HG03159 (cell line): ENCODE results near the gene BLOC1S4.
"Not testable (repeated sequence)": the region's sequence is repeated elsewhere in the genome, so short reads cannot be mapped to it uniquely, and the experiment has no call there.

Source experiments
- ATAC-seq: cut with Tn5 transposase; IDR thresholded peaks from one replicate; pipeline ENCODE4 v1.9.1; 2021; ENCODE audit warnings: mild to moderate bottlenecking, moderate library complexity; ENCODE audit not compliant: unreplicated experiment

The BLOC1S4 gene

GRCh38 chr4:6734165-6734786 is 18.3 kb downstream of the BLOC1S4 start:
- ATAC-seq: no peak

GRCh38 chr4:6739920-6740319 is 23.9 kb downstream of the BLOC1S4 start:
- no peak for ATAC-seq

- ATAC-seq: no peak
Measured at GRCh38 chr4:6740347-6740746, 24.4 kb downstream of the BLOC1S4 start.

DNA sequence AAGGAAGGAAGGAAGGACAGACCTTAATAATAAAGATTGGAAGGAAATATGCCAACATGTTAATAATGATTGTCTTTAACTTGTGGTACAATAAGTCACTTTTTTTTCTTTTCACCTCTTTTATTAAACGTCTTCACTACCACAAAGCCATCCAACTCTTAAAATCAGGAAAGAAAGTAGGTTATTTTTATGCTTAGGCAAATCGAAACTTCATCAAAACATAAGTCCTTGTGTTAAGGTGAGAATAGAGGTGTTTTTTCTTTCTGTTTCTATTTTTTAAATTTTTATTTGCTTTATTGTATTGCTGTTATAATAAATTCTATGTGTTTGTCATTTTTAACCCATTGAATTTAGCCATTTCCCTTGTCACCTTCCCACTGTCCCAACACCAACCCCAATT is 26.5 kb downstream of the BLOC1S4 start:
- ATAC-seq: no peak

- ATAC-seq: no peak
Measured at GRCh38 chr4:6742989-6743388, 27.0 kb downstream of the BLOC1S4 start.

- ATAC-seq: no peak
Measured at GRCh38 chr4:6746721-6747293, 30.8 kb downstream of the BLOC1S4 start.

DNA sequence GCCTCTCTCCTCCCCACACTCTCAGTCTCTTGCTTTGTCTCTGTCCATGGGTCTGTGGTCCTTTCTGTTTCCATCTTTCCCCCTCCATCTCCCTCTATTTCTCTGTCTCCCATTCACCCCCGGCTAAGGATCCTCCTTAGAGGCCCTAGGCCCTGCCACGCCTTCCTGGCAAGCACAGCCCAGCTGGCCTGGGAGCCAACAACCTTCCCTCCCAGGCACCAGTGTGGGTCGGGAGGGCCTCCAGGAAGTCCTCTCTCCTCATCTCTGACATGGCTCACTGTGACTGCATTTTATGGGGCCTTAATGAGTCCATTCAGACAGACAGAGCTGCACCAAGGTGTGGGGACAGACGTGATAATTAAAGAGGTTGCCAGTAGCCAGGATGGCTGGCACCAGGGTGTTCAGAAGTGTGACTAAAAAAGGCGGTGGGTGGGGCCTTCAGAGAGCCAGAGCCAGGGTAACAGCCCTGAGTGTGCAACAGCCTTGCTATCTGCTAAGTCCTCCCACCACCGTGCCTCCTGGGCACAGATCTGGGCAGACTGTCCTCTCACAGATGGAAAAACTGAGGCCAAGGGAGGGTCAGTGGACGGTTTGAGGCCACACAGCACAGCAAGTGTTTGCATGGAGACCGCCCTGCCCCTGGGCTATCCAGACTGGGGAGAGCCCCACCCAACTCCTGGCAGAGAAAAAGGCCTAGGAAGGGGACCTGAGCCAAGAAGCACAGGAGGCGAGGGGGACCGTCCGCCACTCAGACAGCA is 31.5 kb downstream of the BLOC1S4 start:
- no peak for ATAC-seq

GRCh38 chr4:6748286-6748685 is 32.3 kb downstream of the BLOC1S4 start:
- ATAC-seq: no peak

DNA sequence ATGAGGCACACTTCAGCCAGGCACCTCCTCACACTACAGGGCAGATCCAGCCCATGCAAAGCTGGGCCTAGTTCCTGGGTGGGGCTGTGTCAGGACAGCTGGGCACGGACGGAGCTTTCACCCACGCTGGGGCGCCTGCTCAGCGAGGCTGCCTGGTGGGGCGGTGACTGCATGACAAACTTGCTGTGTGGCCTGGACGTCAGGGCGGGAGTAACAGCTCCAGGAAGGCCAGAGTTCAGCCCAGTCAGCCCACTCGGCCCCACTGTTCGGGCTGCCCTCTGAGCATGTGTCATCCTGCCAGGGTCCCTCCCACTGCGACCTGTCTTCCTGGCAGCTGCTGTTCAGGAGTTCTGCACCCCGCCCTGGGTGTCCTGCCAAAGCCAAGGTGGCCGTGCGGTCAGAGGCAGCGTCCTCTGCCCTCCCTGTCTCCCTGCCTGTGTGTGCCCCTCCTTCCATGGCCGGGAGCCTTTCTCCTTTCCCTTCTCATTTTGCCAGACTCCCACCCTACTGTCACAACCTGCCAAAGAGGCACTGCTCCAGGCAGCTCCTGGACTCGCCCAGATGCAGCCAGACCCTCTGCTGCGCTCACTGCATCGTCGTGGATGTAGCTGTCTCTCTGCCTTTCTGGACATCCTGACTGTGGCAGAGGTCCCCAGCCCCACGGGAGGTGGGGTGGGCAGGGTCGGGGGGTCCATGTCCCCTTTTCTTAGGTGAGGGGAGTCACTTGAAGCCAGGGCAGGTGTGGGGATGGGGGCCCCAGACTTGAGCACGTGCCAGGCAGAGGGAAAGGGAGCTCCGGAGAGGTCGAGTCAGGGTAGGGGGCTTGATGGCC is 33.6 kb downstream of the BLOC1S4 start:
- no peak for ATAC-seq

- no peak for ATAC-seq
Measured at GRCh38 chr4:6750286-6751221, 34.6 kb downstream of the BLOC1S4 start.

- ATAC-seq: no peak
Measured at GRCh38 chr4:6751611-6752485, 35.9 kb downstream of the BLOC1S4 start.

DNA sequence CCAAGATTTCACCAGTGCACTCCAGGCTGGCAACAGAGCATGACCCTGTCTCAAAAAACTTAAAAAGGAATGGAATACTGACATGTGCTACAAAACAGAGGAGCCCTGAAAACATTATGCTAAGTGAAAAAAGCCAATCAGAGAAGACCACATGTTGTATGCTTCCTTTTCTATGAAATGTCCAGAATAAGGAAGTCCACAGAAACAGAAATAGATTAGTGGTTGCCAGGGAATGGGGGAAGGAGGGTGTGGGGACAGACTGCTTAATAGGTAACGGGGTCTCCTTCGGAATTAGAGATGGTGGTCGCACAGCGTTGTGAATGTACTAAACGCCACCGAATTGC is 36.5 kb downstream of the BLOC1S4 start:
- no peak for ATAC-seq

DNA sequence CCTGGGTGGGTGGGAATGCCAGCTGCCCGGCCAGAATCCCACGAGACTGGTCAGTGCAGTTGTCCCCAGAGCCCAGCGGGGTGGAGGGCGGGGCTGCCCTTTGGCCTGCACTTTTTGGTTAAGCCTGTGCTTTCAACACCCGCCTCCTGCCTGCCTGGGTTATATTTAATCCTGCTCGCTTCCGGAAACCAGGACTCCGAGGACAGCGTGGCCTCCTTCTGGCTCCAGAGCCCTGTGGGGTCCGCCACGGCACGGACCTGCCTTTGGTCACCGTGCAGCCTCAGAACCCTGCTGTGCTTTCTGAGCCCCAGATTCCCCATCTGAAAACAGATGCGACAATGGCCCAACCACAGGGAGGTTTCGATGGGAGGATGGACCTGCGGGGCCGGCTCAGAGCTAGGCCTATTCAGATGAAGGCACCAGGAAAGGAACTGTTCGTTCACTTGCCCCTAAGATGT is 37.2 kb downstream of the BLOC1S4 start:
- no peak for ATAC-seq

DNA sequence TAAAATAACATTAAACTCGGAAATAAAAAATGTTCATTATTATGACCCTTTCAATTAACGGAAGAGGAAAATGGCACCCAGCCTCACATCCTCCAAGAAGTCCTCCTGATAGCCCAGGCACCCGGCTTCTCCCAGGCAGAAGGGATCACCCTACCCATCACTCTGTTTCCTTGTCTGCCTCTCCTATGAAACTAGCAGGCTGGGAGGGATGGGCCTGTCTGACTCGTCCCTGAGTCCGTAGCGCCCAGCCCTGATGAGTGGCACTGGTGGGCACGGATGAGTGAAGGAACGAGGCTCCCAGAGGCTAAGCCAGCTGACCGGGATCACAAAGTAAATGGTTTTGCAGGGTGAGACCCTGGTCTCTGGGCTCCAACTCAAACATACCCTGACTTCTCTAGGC is 37.9 kb downstream of the BLOC1S4 start:
- ATAC-seq: no peak

- no peak for ATAC-seq
Measured at GRCh38 chr4:6754481-6755087, 38.6 kb downstream of the BLOC1S4 start.

DNA sequence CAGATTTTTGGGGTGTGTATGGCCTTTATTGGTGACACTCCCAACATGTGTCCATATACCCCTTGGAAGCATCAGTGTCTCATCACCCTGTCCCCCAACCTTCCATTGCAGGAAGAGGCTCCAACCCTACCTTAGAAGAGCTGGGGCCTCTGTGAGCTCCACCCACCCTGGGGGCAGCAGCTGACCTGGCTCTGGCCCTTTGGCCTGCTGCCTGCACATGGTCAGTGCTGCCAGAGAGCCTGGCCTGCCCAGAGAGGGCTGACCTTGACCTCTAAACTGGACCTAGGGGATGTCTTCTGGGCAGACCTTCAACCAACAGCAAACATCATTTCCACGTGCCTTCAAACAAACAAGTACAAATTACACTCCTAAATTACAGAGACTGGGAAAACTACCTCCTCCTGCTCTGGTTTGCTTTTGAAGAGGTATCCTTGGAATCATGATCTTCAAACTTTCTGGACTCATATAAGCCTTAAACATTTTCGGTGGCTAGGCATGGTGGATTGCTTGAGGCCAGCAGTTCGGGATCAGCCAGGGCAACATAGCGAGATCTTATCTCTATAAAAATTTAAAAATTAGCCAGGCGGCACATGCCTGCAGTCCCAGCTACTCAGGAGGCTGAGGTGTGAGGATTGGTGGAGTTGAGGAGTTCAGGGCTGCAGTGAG is 39.2 kb downstream of the BLOC1S4 start:
- no peak for ATAC-seq

DNA sequence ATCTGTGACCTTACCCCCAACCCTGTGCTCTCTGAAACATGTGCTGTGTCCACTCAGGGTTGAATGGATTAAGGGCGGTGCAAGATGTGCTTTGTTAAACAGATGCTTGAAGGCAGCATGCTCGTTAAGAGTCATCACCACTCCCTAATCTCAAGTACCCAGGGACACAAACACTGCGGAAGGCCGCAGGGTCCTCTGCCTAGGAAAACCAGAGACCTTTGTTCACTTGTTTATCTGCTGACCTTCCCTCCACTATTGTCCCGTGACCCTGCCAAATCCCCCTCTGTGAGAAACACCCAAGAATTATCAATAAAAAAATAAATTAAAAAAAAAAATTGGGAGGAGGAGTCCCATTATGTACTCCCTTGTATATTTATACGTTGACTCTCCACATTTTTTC is 40.4 kb downstream of the BLOC1S4 start:
- ATAC-seq: not testable (repeated sequence)

DNA sequence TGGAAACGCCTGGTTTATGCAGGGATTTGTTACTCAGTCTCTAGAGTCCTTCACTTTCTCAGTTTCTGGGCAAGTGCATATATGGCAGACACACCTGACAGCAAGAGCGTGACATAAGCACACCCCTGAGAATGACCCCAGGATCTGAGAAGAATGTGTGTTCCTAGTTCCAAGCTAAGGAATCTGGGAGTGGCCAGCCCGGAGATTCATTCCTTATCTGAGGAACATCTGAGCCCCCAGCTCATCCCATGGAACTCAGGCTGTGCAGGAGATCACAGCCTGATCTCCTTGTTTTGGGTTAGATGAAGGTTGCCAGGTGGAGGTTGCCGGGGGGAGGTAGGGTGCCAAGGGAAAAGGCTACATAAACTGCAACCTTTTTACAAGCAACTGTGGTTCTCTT is 42.8 kb downstream of the BLOC1S4 start:
- no peak for ATAC-seq
